ENCODE measurements around the gene TRPC4AP.

The TRPC4AP gene

DNA sequence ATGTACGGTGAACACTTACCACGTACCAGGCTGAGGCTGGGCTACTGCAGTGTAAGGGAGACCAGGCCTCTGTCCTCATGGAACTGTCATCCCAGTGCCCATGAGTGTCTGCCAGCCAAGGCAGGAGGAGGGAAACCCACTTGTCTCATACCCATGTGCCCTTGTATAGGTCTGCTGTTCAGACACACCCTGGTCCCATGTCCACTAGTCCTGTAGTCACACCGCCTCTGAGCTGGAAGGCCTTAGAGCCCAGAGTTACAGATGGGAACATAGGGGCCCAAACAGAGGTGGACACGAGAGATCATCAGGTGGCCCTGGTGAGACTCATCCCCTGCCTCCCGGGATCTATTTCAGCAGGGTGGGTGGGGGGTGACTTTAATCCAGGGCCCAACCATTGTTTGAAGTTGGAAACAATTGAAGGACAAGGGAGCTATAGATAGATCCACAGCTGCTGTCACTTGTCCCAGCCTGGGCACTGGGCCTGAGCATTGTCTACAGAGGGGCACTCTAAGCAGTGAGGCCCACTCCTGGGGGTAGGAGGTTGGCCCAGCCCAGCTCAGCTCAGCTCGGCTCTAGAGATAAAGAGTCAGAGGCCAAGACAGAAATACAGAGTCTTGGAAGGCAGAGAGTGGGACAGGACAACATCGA lies 122.3 kb downstream of the TRPC4AP start:
- Histone ChIP-seq H3F3A (ENCODE audit: insufficient read depth) (no peaks in the 10 kb centered on the region), H3K9me2 (replicated peaks; ENCODE audit: insufficient read depth, low read length) (no peaks in the 10 kb centered on the region), H3K79me2 (ENCODE audit: insufficient read depth, low read length) (no peaks in the 10 kb centered on the region), H3K27me3 (ENCODE audit: low read length) (no peaks in the 10 kb centered on the region), H3K9me3 (ENCODE audit: insufficient read depth, low read length) (no peaks in the 10 kb centered on the region), H3K9ac (ENCODE audit: low read length) (no peak overlapping the region), H3K36me3 (ENCODE audit: low read length) (no peaks in the 10 kb centered on the region), H3K27ac (ENCODE audit: low read depth, low read length) (no peak overlapping the region), H4K20me1 (ENCODE audit: low read depth, low read length) (no peaks in the 10 kb centered on the region), H3K4me2 (ENCODE audit: low read depth, low read length, poor library complexity, severe bottlenecking) (no peak overlapping the region), H2AFZ (ENCODE audit: low read depth, low read length, severe bottlenecking) (no peak overlapping the region), H3K4me3 (ENCODE audit: insufficient read depth, low read length, poor library complexity, severe bottlenecking) (no peak overlapping the region)
- TF ChIP-seq, protein P1, sequence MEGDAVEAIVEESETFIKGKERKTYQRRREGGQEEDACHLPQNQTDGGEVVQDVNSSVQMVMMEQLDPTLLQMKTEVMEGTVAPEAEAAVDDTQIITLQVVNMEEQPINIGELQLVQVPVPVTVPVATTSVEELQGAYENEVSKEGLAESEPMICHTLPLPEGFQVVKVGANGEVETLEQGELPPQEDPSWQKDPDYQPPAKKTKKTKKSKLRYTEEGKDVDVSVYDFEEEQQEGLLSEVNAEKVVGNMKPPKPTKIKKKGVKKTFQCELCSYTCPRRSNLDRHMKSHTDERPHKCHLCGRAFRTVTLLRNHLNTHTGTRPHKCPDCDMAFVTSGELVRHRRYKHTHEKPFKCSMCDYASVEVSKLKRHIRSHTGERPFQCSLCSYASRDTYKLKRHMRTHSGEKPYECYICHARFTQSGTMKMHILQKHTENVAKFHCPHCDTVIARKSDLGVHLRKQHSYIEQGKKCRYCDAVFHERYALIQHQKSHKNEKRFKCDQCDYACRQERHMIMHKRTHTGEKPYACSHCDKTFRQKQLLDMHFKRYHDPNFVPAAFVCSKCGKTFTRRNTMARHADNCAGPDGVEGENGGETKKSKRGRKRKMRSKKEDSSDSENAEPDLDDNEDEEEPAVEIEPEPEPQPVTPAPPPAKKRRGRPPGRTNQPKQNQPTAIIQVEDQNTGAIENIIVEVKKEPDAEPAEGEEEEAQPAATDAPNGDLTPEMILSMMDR (IDR thresholded peaks at IDR 0.05; ENCODE audit: insufficient read depth, low read length, poor library complexity, severe bottlenecking): no peak
- no peak for TF ChIP-seq EZH2phosphoT487 (conservative IDR thresholded peaks at IDR 0.05; ENCODE audit: low read length)

DNA sequence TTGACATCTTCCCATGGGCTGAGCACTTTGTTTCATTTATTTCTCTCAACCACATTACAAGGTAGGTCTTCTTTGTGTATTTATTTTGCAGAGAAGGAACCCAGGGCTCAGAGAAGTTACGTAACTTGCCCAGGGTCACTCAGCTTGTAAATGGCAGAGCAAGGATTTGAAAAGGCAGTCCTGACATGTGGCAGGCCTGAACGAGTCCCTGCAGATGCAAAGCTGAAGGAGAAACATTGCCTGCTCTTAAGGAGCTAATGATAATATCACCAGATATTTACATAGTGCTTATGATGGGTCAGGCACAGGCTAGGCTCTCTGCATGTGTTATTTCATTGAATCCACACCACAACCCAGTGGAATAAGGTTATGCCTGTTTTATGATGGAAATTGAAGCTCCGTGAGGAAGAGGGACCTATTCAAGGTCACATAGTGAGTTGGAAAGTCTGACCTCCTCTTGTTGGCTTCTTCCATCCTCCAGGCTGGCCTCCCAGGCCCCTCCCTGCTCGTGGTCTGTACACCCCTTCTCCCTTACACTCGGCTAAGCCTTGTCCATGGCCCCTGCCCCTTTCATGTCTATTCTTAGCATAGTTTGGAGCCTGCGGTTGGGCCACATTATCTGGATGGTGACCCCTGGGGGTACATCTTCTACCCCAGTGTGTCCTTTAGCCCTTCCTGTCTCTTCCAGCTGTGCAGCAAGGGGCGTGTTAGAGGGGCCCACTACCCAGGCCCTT lies 124.4 kb downstream of the TRPC4AP start:
- Histone ChIP-seq H3K79me2 (ENCODE audit: insufficient read depth, low read length) (no peaks in the 10 kb centered on the region), H3K4me3 (ENCODE audit: insufficient read depth, low read length, poor library complexity, severe bottlenecking) (no peak overlapping the region), H2AFZ (ENCODE audit: low read depth, low read length, severe bottlenecking) (no peak overlapping the region), H3K9me3 (ENCODE audit: insufficient read depth, low read length) (no peaks in the 10 kb centered on the region), H3F3A (ENCODE audit: insufficient read depth) (no peaks in the 10 kb centered on the region), H3K9ac (ENCODE audit: low read length) (no peak overlapping the region), H3K9me2 (replicated peaks; ENCODE audit: insufficient read depth, low read length) (no peaks in the 10 kb centered on the region), H3K4me2 (ENCODE audit: low read depth, low read length, poor library complexity, severe bottlenecking) (no peak overlapping the region), H3K27ac (ENCODE audit: low read depth, low read length) (no peak overlapping the region), H3K36me3 (ENCODE audit: low read length) (no peaks in the 10 kb centered on the region), H3K27me3 (ENCODE audit: low read length) (no peaks in the 10 kb centered on the region), H4K20me1 (ENCODE audit: low read depth, low read length) (no peaks in the 10 kb centered on the region)
- TF ChIP-seq, protein P1 (IDR thresholded peaks at IDR 0.05; ENCODE audit: insufficient read depth, low read length, poor library complexity, severe bottlenecking): no peak
- no peak for TF ChIP-seq EZH2phosphoT487 (conservative IDR thresholded peaks at IDR 0.05; ENCODE audit: low read length)

DNA sequence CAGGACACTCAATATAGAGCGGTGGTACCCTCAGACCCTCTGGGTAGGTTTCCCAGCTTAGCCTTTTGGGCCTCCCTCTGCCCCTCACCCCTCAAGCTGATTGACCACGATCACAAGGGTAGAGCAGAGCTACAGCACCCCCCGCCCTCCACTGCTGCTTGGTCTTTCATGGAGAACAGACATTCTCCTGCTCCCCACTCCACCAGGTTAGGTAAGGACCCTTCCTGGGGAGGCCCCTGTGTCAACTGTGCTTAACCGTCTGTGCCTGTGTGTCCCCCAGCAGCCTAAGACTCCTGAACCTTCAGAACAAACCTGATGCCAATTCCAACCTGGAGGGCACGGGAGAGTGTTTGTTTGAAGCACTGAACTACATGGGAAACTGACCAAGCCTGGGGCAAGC lies 125.2 kb downstream of the TRPC4AP start:
- H3K27ac ChIP-seq (ENCODE audit: low read depth, low read length): no peak overlapping the region
- no peaks in the 10 kb centered on the region for H3K27me3 ChIP-seq (ENCODE audit: low read length)
- no peak overlapping the region for H2AFZ ChIP-seq (ENCODE audit: low read depth, low read length, severe bottlenecking)

More for the DNA sequence above, 125.2 kb downstream of the TRPC4AP start:
- Histone ChIP-seq H3F3A (ENCODE audit: insufficient read depth) (no peaks in the 10 kb centered on the region), H3K9me3 (ENCODE audit: insufficient read depth, low read length) (no peaks in the 10 kb centered on the region), H3K4me3 (ENCODE audit: insufficient read depth, low read length, poor library complexity, severe bottlenecking) (no peak overlapping the region), H3K36me3 (ENCODE audit: low read length) (no peaks in the 10 kb centered on the region), H3K4me2 (ENCODE audit: low read depth, low read length, poor library complexity, severe bottlenecking) (no peak overlapping the region), H4K20me1 (ENCODE audit: low read depth, low read length) (no peaks in the 10 kb centered on the region), H3K79me2 (ENCODE audit: insufficient read depth, low read length) (no peaks in the 10 kb centered on the region), H3K9ac (ENCODE audit: low read length) (no peak overlapping the region), H3K9me2 (replicated peaks; ENCODE audit: insufficient read depth, low read length) (no peaks in the 10 kb centered on the region)
- no peak for TF ChIP-seq EZH2phosphoT487 (conservative IDR thresholded peaks at IDR 0.05; ENCODE audit: low read length)
- TF ChIP-seq, protein P1 (IDR thresholded peaks at IDR 0.05; ENCODE audit: insufficient read depth, low read length, poor library complexity, severe bottlenecking): no peak

Data from SU-DHL-6 (cell line).